Measurements from ENCODE around the gene CEACAM4. TPM values are rescaled to one million over a fixed set of nuclear protein-coding genes. Genes with fewer than 3 reads are reported as not detected.

CEACAM4 gene
- total and polyA plus RNA-seq, 2 donors (not counting 1 experiment from before 2014, with no cell fraction given), result 0.34 TPM; not detected in 1

- Histone ChIP-seq H3K4me1 (ENCODE audit: control insufficient read depth in 2 of 2, insufficient read depth in 2 of 2, low read length in 2 of 2) (no peaks in the 10 kb centered on the region), H2AFZ (ENCODE audit: insufficient read depth, low read depth, low read length, poor library complexity, severe bottlenecking) (no peak overlapping the region), H3K79me2 (ENCODE audit: control insufficient read depth, insufficient read depth, low read length) (no peaks in the 10 kb centered on the region), H3K27me3 (replicated peaks in 1 of 4; ENCODE audit: control extremely low read depth in 1 of 4, control insufficient read depth in 3 of 4, insufficient read depth in 4 of 4, low read length in 3 of 4) (peaks cover 0 to 9% (median 7%) of the 10 kb centered on the region in 4 experiments), H4K20me1 (ENCODE audit: control insufficient read depth, insufficient read depth, low read length, poor library complexity, severe bottlenecking) (no peaks in the 10 kb centered on the region), H3K4me3 (ENCODE audit: control extremely low read depth in 1 of 5, extremely low read depth in 1 of 5, insufficient read depth in 1 of 5, low read depth in 2 of 5, low read length in 4 of 5) (no peak overlapping the region), H3K36me3 (replicated peaks in 1 of 2; ENCODE audit: control extremely low read depth in 1 of 2, control insufficient read depth in 1 of 2, extremely low read depth in 1 of 2, insufficient read depth in 2 of 2, low read length in 1 of 2) (no peaks in the 10 kb centered on the region), H3K9ac (ENCODE audit: low read length) (no peak overlapping the region), H3K27ac (ENCODE audit: low read length in 2 of 2) (no peak overlapping the region), H3K4me2 (replicated peaks; ENCODE audit: low read depth, low read length, poor library complexity, severe bottlenecking) (no peak overlapping the region), H3K9me3 (ENCODE audit: control extremely low read depth in 1 of 3, control insufficient read depth in 2 of 3, insufficient read depth in 1 of 3, low read length in 2 of 3) (peaks cover 3 to 9% (median 7%) of the 10 kb centered on the region in 3 donors)
- ChIA-PET CTCF (interaction anchor here (0.6 to 1.5 kb wide), 3 partner anchors 24 to 987 kb away, joined by 3 to 7 read pairs (median 3); no protein-coding TSS in a partner anchor), POLR2A (no interaction called here)
- no peak overlapping the region for H3K27ac Mint-ChIP-seq
- DNase-seq, result no peak
- no peak for ATAC-seq (ENCODE audit: low read depth)
- H3K4me3 Mint-ChIP-seq, result no peak overlapping the region
- H3K9me3 Mint-ChIP-seq (ENCODE audit: insufficient read depth), result no peaks in the 10 kb centered on the region
- H3K27me3 Mint-ChIP-seq, result peaks cover 47% of the 10 kb centered on the region
- H3K4me1 Mint-ChIP-seq, result peaks cover 4% of the 10 kb centered on the region
- intact Hi-C loops (cut with micrococcal nuclease), result no loop called here
- TF ChIP-seq, protein P1, sequence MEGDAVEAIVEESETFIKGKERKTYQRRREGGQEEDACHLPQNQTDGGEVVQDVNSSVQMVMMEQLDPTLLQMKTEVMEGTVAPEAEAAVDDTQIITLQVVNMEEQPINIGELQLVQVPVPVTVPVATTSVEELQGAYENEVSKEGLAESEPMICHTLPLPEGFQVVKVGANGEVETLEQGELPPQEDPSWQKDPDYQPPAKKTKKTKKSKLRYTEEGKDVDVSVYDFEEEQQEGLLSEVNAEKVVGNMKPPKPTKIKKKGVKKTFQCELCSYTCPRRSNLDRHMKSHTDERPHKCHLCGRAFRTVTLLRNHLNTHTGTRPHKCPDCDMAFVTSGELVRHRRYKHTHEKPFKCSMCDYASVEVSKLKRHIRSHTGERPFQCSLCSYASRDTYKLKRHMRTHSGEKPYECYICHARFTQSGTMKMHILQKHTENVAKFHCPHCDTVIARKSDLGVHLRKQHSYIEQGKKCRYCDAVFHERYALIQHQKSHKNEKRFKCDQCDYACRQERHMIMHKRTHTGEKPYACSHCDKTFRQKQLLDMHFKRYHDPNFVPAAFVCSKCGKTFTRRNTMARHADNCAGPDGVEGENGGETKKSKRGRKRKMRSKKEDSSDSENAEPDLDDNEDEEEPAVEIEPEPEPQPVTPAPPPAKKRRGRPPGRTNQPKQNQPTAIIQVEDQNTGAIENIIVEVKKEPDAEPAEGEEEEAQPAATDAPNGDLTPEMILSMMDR (IDR thresholded peaks at IDR 0.05), result no peak
- TF ChIP-seq EZH2 (IDR thresholded peaks at IDR 0.05; ENCODE audit: borderline replicate concordance, insufficient read depth, low read depth, low read length, poor library complexity, severe bottlenecking), result no peak
Observed at GRCh38 chr19:41670755-41671154, 43.9 kb upstream of the CEACAM4 start.

DNA sequence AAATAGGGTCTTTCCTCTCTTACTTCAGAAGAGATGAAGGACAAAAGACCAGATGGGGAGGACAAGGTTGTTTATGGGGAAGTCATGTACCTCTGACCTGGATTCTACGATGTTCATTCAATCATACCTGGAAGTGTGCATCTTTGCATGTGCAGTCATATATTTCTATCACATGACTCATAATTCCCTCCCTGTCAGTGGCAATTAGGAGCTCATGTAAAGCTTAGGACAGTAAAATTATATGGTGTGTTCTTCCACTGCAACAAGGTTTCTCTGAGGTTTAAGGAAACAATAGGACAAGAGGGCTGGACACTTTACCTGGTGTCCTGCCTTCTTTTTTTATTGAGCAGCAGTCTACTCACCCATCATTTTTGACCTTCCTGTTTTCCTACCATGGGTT, 41.4 kb upstream of the CEACAM4 start:
- Histone ChIP-seq H3K27ac (ENCODE audit: low read length in 2 of 2) (no peak overlapping the region), H3K36me3 (replicated peaks in 1 of 2; ENCODE audit: control extremely low read depth in 1 of 2, control insufficient read depth in 1 of 2, extremely low read depth in 1 of 2, insufficient read depth in 2 of 2, low read length in 1 of 2) (no peaks in the 10 kb centered on the region), H3K79me2 (ENCODE audit: control insufficient read depth, insufficient read depth, low read length) (no peaks in the 10 kb centered on the region), H3K27me3 (replicated peaks in 1 of 4; ENCODE audit: control extremely low read depth in 1 of 4, control insufficient read depth in 3 of 4, insufficient read depth in 4 of 4, low read length in 3 of 4) (peaks cover 0 to 9% (median 6%) of the 10 kb centered on the region in 4 experiments), H3K4me3 (ENCODE audit: control extremely low read depth in 1 of 5, extremely low read depth in 1 of 5, insufficient read depth in 1 of 5, low read depth in 2 of 5, low read length in 4 of 5) (no peak overlapping the region), H3K4me1 (ENCODE audit: control insufficient read depth in 2 of 2, insufficient read depth in 2 of 2, low read length in 2 of 2) (no peaks in the 10 kb centered on the region), H4K20me1 (ENCODE audit: control insufficient read depth, insufficient read depth, low read length, poor library complexity, severe bottlenecking) (no peaks in the 10 kb centered on the region), H3K9me3 (ENCODE audit: control extremely low read depth in 1 of 3, control insufficient read depth in 2 of 3, insufficient read depth in 1 of 3, low read length in 2 of 3) (peaks cover 3 to 15% (median 10%) of the 10 kb centered on the region in 3 donors), H3K4me2 (replicated peaks; ENCODE audit: low read depth, low read length, poor library complexity, severe bottlenecking) (no peak overlapping the region), H3K9ac (ENCODE audit: low read length) (no peak overlapping the region), H2AFZ (ENCODE audit: insufficient read depth, low read depth, low read length, poor library complexity, severe bottlenecking) (no peak overlapping the region)
- CTCF ChIA-PET, result no interaction called here
- H3K4me1 Mint-ChIP-seq, result peaks cover 4% of the 10 kb centered on the region
- no peak for ATAC-seq (ENCODE audit: low read depth)
- no peak overlapping the region for H3K27ac Mint-ChIP-seq
- WGBS (ENCODE audit: insufficient coverage), result no CpG with 5 or more reads among the region's 1 CpG
- TF ChIP-seq EZH2 (IDR thresholded peaks at IDR 0.05; ENCODE audit: borderline replicate concordance, insufficient read depth, low read depth, low read length, poor library complexity, severe bottlenecking), result no peak
- TF ChIP-seq, protein P1 (IDR thresholded peaks at IDR 0.05), result no peak
- intact Hi-C loops (cut with micrococcal nuclease), result no loop called here
- POLR2A ChIA-PET, result no interaction called here
- peaks cover 29% of the 10 kb centered on the region for H3K27me3 Mint-ChIP-seq
- no peak for DNase-seq
- H3K4me3 Mint-ChIP-seq, result no peak overlapping the region
- H3K9me3 Mint-ChIP-seq (ENCODE audit: insufficient read depth), result peaks cover 6% of the 10 kb centered on the region

Measured in B cell (primary cell).